ENCODE data around the gene CEPT1.

GRCh38 chr1:111204201-111204982 is 64.4 kb downstream of the CEPT1 start:
- TF ChIP-seq EP300 (IDR thresholded peaks at IDR 0.05; ENCODE audit: borderline replicate concordance in 1 of 2, control insufficient read depth in 1 of 2, low read depth in 2 of 2, low read length in 2 of 2): no peak; a peak in 1 of 4 replicates
- no peak for TF ChIP-seq SPI1 (IDR thresholded peaks at IDR 0.05; ENCODE audit: borderline replicate concordance, insufficient read depth, low read depth, low read length)
- no peak for TF ChIP-seq FOS (IDR thresholded peaks at IDR 0.05; ENCODE audit: borderline replicate concordance, extremely low read depth, insufficient read length)
- TF ChIP-seq SMC3 (IDR thresholded peaks at IDR 0.05; ENCODE audit: borderline replicate concordance, low read length): peak; percentile 14; the same call in 1 of the 2 replicates
- no peak for TF ChIP-seq EZH2 (IDR thresholded peaks at IDR 0.05; ENCODE audit: borderline replicate concordance, control insufficient read depth, low read depth, low read length)
- peak; percentile 84 for TF ChIP-seq POLR2AphosphoS5 (IDR thresholded peaks at IDR 0.05; ENCODE audit: low read length)
- TF ChIP-seq, protein P1, sequence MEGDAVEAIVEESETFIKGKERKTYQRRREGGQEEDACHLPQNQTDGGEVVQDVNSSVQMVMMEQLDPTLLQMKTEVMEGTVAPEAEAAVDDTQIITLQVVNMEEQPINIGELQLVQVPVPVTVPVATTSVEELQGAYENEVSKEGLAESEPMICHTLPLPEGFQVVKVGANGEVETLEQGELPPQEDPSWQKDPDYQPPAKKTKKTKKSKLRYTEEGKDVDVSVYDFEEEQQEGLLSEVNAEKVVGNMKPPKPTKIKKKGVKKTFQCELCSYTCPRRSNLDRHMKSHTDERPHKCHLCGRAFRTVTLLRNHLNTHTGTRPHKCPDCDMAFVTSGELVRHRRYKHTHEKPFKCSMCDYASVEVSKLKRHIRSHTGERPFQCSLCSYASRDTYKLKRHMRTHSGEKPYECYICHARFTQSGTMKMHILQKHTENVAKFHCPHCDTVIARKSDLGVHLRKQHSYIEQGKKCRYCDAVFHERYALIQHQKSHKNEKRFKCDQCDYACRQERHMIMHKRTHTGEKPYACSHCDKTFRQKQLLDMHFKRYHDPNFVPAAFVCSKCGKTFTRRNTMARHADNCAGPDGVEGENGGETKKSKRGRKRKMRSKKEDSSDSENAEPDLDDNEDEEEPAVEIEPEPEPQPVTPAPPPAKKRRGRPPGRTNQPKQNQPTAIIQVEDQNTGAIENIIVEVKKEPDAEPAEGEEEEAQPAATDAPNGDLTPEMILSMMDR (IDR thresholded peaks at IDR 0.05 in 2 of 3, conservative IDR thresholded peaks at IDR 0.05 in 1 of 3; ENCODE audit: control insufficient read depth in 2 of 3, extremely low read depth in 1 of 3, insufficient read depth in 1 of 3, low read depth in 3 of 3, low read length in 3 of 3): peak in 1 of 3 experiments; percentile 39; a peak in 2 of 6 replicates
- peak; percentile 42 for TF ChIP-seq NR2C1 (IDR thresholded peaks at IDR 0.05)
- peak; percentile 14; the same call in 1 of the 3 replicates for TF ChIP-seq POU2F2 (IDR thresholded peaks at IDR 0.05; ENCODE audit: borderline replicate concordance, low read depth, low read length)
- TF ChIP-seq SUZ12 (IDR thresholded peaks at IDR 0.05; ENCODE audit: unreplicated experiment): no peak

Measured in GM12878 (cell line).